HL-60/S4 treated with retinoic acid at 250 ng/mL for 4 days and 3 days (cell line): ENCODE results near the gene PPP4R2.

Experiments
- in situ Hi-C: fragments of 300-500 bp; cut with MboI; formaldehyde crosslinking; loops from 2 replicates; pipeline ENCODE4 v1.7.0; 2022; ENCODE audit warnings: low sequenced_read_pairs

PPP4R2 gene

DNA sequence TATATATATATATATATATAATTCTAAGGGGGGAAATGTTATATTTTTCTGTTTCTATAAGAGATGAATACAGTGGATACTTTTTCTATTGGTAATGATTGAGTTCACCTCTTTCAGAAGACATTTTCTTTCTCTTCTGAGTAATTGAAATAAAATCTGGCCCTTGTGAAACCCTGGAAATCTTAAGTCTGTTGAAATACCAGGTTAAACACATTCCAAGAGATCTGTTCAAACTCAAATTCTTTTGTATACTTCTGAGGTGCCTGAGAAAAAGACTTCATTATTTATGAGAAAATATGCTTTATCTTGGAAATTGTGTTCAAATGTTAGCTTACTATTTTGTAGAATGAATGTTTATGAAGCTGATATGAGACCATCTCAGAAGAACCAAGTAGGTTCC lies 69.6 kb downstream of the PPP4R2 start:
- in situ Hi-C loops, result loop anchor here (25.0 kb wide), 1 partner anchor 129 kb away; no protein-coding TSS in a partner anchor

DNA sequence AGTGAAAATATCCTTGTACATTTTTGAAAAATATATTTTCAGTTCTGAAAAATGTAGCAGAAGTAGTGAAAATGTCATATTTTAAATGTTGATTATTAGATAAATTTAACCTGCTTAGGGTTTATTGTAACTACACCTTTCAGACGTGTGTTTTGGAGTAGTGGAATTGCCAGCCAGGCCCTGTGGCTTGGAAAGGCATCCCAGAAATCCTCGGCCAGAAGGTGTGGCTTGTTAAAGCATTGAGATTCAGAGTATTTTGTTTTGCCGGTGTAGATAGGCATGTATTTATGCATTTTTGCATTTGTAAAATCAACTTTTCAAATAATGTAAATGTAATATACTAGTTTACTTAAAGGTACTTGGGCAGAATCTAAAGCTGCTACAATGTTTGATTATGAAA lies 71.8 kb downstream of the PPP4R2 start:
- in situ Hi-C loops, result loop anchor here (25.0 kb wide), 1 partner anchor 131 kb away; no protein-coding TSS in a partner anchor

DNA sequence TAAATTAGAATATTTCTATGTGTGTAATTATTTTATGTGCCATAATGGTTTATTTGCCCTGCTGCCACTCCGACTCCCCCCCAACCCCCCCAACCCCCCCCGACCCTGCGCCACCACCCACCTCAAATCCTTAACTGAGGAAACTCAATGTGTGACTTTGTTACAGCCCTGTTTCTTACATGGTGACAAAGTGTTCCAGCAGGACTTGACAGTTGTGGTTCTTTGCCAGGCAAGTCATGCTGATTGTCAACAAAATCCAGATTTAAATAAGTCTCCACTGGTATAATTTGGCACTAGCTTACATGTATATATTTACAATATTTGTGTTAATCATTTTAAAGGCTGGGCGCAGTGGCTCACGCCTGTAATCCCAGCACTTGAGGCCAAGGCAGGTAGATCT lies 72.6 kb downstream of the PPP4R2 start:
- in situ Hi-C loops, result loop anchor here (25.0 kb wide), 1 partner anchor 132 kb away; no protein-coding TSS in a partner anchor

DNA sequence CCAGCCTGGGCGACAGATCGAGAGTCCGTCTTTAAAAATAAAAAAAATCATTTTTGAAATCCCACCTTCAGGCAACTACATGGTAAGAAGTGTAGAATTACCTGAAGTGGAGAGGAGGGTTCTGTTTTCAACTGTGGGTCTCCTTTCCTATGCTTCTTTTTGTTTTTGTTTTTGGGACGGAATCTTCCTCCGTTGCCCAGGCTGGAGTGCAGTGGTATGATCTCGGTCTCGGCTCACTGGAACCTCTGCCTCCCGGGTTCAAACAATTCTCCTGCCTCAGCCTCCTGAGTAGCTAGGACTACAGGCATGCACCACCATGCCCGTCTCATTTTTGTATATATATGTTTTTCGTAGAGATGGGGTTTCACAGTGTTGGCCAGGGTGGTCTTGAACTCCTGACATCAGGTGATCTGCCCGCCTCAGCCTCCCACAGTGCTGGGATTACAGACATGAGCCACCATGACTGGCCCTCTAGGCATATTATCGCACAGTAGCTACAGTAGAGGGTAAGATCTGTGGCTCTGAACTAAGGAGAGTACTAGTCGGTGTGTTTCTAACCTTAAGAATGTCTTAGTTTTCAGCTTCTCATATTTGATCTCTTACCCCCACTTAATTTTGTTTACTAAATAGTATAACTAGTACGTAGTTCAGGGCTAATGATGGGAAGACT lies 73.3 kb downstream of the PPP4R2 start:
- in situ Hi-C loops, result loop anchor here (25.0 kb wide), 1 partner anchor 133 kb away; no protein-coding TSS in a partner anchor

DNA sequence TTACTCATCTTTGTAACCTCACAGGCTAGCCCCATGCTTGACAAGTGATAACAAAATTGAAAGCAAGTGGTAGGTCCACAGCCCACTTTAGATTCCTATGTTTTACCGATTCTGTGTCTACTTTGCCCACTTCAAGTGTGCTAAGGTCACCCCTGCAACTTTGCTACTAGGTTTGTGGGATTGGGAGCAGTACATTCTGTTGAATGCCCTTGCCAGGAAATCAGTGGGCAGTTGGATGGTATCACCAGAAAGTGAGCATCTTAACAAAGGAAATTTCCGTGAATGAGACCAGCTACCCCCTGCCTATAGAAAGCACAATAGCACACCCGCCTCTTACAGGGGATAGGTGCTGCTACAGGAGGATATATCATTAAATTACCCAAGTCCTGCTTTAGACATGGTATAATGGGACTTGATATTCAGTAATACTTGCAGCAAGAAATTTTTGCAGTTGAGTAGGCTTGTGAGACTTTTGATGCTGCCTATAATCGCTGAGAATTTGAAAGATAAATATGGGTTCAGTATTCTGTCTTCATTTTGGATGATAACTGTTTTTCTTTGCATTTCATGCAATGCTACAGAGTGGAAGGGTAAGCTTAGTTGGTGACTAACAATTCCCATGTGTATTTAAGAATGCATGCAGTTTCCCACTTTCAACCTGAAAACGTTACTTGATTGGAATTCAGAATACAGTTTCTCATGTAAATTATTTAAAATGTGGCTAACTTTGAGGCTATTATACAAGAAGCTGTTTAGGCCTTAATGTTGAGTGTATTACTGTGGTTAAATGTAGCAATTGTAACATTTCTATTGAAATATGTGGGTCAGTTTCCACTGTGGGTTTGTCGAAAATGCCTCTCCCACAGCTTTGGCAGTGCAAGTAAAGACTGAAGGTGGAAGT lies 74.3 kb downstream of the PPP4R2 start:
- in situ Hi-C loops, result loop anchor here (25.0 kb wide), 1 partner anchor 134 kb away; no protein-coding TSS in a partner anchor

DNA sequence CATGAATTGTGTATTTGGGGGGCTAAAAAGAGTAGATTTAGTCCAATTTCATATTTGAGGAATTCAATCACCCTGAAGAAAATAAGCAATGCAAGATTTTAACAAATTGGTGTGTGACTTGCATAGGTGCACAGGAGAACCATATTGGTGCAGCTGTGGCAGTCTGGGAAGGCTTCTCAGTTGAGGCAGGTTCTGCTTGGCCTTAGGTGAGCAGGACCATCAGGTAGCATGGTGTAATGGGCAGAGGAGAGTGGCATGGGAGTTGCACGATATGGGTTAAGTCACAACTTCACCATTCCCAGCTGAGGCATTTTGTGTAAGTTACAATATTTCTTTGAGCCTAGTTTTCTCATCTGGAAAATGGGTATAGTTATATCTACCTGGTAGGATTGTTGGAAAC lies 75.3 kb downstream of the PPP4R2 start:
- in situ Hi-C loops, result loop anchor here (25.0 kb wide), 1 partner anchor 135 kb away; no protein-coding TSS in a partner anchor

DNA sequence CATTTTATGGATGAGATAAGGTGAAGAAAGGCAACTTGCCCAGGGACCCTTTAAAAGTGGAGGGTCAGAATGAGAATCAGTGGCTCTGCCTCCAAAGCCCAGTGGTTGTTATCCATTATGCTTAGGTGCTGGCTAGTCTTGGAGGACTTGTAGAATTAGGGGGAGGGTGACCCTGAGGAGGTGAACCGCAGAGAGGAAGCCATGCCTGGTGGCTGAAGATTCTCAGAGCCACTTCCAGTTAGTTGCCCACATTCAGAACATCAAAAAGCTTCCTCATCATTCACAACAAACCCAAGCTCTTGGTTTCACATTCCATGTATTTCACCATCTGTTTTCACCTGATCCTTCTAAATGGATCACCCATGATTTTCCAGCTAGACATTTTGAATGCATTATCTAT lies 76.0 kb downstream of the PPP4R2 start:
- in situ Hi-C loops, result loop anchor here (25.0 kb wide), 1 partner anchor 135 kb away; no protein-coding TSS in a partner anchor

DNA sequence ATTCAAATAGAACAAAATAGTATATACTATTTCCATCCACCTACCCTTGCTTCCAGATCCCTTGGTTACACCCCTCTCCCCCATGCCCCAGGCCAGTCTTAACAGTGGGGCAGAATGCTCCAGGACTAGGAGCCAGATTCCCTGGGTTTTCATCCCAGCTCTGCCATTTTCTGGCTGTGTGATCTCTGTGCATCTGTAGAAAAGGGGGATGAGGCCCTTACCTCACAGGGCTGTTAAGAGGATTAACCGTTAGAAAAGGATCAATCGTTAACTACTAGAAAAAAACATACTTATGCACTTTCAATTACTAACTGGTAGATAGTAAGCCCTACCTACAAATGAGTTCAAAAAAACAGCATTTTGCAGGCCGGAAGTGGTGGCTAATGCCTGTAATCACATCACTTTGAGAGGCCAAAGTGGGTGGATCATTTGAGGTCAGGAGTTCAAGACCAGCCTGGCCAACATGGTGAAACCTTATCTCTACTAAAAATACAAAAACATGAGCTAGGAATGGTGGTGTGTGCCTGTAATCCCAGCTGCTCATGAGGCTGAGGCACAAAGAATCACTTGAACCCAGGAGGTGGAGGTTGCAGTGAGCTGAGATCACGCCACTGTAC lies 76.6 kb downstream of the PPP4R2 start:
- in situ Hi-C loops, result loop anchor here (25.0 kb wide), 1 partner anchor 136 kb away; no protein-coding TSS in a partner anchor

DNA sequence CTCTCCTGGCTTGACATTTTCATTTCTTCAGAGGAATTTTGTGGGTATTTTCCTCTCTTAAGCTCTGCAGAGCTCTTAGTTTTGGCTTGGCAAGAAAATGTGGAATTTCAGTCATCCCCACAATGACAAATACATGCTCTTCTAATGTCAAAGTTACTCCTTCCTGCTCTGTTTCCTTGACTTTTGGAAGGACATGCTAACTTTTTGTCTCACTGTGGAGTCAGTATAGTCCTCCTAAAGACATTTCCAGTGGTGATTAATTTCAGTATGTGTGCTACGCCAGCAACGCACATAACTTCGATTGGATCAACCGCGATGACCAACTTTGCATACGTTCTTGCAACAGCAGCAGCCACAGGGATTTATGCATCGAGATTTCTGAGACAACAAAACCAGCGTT lies 78.2 kb downstream of the PPP4R2 start:
- in situ Hi-C loops, result loop anchor here (25.0 kb wide), 2 partner anchors 137 to 1212 kb away; no protein-coding TSS in a partner anchor

DNA sequence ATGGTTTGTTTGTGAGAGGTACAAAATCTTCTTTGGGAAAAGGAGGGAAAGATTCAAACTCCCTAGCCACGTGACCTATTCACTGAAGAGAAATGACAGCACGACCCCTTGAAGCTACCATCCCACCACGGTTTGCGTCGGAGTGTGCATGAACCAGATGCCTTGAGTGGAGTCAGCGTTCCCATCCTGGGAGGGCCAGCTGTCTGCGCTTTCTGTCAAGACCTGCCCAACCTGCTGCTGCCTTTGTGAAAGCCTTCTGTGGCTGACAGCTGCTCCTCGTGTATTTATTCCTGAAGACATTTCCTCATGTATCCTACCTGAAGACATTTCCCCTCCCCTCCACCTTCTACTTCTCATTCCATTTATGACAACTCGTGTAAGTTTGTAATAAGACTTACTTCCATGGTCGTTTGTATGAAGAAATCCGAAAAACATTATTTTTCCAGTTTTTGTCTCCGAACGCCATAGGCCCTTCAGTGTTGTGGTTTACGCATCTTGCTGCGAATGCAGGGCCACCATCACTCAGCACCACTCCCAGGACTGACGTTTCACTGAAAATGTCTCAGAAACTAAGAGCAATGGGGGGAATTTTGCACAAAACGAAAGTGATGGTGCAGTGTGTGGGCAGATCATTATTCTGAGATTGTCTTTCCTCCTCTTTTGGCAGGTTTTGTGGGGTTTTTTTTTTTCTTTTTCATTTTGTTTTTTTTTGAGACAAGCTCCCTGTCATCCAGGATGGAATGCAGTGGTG lies 83.8 kb downstream of the PPP4R2 start:
- in situ Hi-C loops, result loop anchor here (25.0 kb wide), 1 partner anchor 1218 kb away; no protein-coding TSS in a partner anchor

DNA sequence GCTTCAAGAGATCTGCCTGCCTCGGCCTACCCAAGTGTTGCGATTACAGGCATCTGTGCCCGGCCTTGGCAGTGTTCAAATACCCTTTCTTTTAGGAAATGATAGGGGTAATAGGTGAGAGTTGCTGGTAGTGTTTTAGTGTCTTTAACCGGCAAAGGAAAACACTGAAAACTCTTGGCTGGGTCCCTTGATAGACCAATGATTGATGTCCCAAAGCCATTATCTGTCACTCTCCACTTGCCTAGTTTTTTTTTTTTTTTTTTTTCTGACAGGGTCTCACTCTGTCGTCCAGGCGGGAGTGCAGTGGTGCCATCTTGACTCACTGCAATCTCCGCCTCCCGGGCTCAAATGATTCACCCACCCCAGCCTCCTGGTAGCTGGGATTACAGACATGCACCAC lies 84.5 kb downstream of the PPP4R2 start:
- in situ Hi-C loops, result loop anchor here (25.0 kb wide), 1 partner anchor 1219 kb away; no protein-coding TSS in a partner anchor

DNA sequence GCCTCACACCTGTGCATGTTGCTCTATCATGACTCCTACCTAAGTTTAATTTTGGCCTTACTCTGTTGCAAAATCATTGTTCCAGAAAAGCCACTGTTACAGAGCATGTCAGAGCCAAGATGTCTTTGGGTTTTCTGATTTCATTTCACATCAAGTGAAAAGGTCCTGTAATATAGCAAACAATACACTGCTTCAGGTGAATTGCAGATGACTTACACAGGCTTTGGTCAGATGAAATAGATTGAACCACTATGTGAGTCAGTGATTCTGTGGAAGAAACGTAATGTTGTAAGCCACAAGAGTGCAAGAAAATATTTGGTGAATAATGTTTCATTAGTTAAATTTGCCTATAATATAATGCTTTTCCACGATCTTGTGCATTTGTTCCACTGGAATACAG lies 87.6 kb downstream of the PPP4R2 start:
- in situ Hi-C loops, result loop anchor here (25.0 kb wide), 1 partner anchor 1222 kb away; no protein-coding TSS in a partner anchor

DNA sequence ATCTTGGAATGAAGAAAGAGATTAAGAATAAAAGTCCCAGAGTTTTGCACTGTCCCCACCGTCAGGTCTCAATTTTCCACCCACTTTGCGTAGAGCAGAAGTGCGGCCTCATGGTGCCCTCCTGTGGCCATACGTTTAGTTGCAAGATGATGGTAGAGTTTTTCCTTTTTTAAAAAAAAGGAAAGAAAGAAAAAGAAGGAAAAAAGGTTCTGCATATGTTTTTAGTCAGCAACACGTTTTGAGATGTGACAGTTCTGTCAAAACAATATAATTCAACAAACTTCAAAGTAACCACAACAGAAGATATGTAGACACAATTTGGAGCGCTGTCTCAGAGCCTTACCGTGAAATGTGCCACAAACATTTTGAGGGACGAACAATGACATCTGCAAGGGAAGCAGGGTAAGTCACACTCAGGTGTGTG lies 89.5 kb downstream of the PPP4R2 start:
- in situ Hi-C loops, result loop anchor here (25.0 kb wide), 1 partner anchor 1224 kb away; no protein-coding TSS in a partner anchor

DNA sequence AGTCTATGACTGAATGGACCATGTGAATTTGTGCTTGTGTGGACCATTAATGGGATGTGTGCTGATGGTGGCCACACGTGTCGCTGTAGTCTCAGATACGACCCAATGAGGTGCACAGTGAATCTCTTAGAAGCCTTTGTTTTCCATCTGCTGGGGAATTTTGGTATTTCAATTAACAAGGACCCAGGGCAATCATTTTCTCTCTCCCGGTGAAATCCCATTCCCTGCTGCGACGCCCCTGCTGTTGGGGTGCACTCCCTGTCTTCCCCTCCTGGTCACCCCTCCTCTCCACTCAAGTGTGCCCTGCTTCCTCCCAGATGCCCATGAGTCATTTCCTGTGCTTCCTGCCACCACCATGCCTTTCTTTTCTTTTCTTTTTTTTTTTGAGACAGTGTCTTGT lies 97.5 kb downstream of the PPP4R2 start:
- in situ Hi-C loops, result loop anchor here (25.0 kb wide), 1 partner anchor 1232 kb away; no protein-coding TSS in a partner anchor

DNA sequence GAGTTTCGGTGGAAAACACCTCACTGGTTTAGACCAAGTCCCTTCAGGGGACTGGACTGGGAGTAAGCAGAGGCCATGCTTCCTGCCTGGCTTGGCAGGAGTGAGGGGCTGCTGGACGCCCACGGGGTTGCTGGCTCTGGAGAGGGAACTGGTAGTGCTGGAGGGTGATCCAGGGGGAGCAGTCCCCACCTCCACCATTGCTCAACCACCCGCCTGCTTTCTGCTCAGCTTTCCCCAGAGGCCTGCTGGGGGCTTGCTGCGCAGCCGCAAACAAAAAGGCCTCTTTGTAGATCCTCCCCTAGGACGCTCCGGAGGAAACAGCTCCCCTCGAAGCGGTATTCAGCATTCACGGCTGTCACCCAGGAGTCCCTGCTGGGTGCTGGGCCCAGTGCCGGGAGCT lies 98.3 kb downstream of the PPP4R2 start:
- in situ Hi-C loops, result loop anchor here (25.0 kb wide), 1 partner anchor 1233 kb away; no protein-coding TSS in a partner anchor

DNA sequence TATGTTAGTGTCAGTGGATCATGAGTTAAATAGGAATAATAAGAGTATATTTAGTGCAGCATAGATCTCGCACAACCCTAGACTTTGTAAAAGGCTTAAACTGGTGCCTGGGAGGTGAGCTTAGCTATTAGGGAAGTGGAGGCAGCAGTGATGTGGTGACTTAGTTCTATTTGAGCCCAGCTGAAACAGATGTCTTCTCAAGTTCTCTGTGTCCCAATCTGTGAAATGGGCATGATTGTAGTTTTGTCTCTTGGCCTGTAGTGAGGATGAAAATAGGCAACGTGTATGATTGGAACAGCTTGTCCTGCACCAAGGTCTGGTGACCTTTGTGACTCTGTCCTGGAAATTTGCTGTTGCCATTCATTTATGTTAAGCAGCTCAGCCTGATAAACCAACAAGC lies 99.6 kb downstream of the PPP4R2 start:
- in situ Hi-C loops, result loop anchor here (25.0 kb wide), 1 partner anchor 1234 kb away; no protein-coding TSS in a partner anchor

DNA sequence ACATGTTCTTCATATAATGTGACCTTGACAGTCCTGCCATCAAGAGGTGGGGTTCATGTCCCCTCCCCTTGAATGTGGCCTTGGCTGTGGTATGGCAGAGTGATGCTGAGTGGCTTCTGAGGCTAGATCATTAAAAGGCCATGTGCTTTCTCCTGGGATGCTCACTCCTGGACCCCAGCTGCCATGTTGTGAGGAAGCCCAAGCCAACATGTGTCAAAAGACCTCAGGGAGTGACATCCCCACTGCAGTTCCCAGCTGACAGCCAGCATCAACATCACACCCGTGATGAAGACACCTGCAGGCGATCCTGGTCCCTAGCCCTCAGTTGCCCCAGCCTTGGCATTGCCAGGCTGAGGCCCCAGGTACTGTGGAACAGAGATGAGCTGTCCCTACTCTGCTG lies 101.4 kb downstream of the PPP4R2 start:
- in situ Hi-C loops, result loop anchor here (25.0 kb wide), 1 partner anchor 1236 kb away; no protein-coding TSS in a partner anchor

DNA sequence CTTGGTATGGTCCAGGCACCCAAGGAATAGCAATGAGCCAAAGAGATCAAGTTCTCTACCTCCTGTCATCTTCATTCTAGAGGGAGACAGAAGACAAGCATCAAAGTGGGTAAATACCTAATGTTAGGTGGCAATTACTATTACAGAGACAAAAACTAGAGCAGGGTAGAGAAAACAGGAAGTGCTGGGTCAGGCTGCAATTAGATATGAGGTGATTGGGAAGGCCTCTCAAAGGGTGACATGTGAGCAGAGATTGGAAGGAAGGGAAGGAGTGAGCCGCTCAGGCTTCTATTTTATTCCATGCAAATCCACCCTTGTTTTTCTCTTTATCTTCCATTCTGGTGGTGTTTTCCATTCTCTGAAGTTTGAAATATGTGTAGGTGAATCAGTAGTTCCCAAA lies 102.3 kb downstream of the PPP4R2 start:
- in situ Hi-C loops, result loop anchor here (25.0 kb wide), 1 partner anchor 1237 kb away; no protein-coding TSS in a partner anchor

DNA sequence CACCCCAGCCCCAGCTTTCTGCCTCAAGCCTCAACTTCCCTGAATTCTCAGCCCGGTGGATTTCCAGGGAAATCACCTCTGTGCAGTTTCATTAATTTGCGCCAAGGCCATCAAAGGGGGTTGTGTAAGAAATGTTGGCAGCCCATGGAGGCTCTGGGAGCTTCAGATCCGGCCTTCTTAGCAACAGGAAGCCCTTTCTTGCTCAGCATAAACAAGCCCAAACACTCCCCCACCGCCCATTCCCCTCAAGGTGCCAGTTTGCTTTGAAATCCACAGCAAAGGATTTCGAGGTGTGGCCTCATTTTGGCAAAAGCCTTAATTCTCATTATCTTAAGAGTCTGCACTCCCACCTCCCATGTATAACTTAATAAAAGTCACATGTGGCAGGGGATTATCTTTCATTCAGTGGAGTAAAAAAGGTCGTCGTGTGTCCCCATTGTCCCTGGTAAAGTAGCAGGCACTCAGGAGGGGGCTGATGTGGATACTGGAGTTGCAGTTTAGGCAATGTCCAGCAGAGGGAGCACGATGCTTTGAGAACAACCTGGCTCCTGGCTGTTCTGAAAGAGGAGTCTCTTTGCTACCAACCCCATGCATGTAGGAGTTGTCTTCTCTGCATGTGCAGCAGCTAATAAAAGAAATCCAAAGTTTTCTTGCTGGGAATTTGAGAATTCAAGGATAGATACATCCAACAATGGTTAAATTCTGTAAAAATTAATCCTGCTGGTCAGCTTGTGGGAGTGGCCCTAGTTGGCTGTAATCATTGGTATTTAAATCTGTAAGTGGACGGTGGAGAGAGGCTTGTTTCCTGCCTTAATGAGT lies 104.3 kb downstream of the PPP4R2 start:
- in situ Hi-C loops, result no loop called here
